Measurements from ENCODE around the gene NOXRED1. TPM values are rescaled to one million over a fixed set of nuclear protein-coding genes. Genes with fewer than 3 reads are reported as not detected.

The NOXRED1 gene
- total RNA-seq, 4 donors from 2014 or later, result not detected

DNA sequence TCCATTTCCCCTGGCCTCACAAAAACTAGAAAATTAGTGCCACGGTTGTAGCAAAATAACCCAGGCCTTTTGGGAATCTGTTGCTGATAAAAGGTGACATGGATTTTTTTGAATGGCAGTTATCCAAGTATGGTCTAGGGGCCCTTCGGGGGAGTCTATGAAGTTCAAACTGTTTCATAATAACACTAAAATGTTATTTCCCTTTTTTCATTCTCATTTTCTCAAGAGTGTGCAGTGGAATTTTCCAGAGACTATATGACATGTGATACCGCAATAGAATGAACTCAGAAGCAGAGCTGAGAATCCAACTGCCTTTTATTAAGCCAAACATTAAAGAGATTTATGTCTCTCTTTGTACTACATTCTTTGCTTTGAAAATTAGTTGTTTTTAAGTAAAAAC is 75.6 kb downstream of the NOXRED1 start:
- TF ChIP-seq EP300 (IDR thresholded peaks at IDR 0.05), result no peak
- 78 to 92% methylated on average over 3 of the region's 3 CpGs for WGBS, 2 donors (ENCODE audit: low coverage in 1 of 2)
- H3K9me3 ChIP-seq, result no peaks in the 10 kb centered on the region
- H3K27ac ChIP-seq, result no peak overlapping the region
- no peak overlapping the region for H3K4me3 ChIP-seq
- no peaks in the 10 kb centered on the region for H3K4me1 ChIP-seq
- no peaks in the 10 kb centered on the region for H3K27me3 ChIP-seq
- no peak for ATAC-seq
- peaks cover 0 to 53% of the 10 kb centered on the region in 2 donors for H3K36me3 ChIP-seq

DNA sequence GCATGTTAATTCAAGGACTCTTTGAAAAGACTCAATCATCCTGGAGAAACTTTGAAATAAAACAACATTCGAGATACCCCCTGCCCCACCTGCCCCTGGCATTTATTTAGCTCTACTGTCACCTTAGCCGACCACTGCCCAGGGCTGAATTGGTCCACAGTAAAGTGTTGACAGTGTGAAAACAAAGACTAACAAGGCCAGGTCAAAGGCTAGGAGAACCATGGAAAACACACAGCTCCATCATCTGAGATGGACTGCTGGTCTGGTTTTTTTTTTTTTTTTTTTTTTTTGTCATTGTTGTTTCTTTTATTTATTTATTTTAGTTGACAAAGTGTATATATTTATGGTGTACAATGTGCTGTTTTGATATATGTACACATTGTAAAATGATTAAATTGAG is 76.8 kb downstream of the NOXRED1 start:
- TF ChIP-seq POLR2AphosphoS5 (IDR thresholded peaks at IDR 0.05) (no peak), EP300 (IDR thresholded peaks at IDR 0.05) (no peak), POLR2A (IDR thresholded peaks at IDR 0.05) (no peak)
- TF ChIP-seq, protein P1, sequence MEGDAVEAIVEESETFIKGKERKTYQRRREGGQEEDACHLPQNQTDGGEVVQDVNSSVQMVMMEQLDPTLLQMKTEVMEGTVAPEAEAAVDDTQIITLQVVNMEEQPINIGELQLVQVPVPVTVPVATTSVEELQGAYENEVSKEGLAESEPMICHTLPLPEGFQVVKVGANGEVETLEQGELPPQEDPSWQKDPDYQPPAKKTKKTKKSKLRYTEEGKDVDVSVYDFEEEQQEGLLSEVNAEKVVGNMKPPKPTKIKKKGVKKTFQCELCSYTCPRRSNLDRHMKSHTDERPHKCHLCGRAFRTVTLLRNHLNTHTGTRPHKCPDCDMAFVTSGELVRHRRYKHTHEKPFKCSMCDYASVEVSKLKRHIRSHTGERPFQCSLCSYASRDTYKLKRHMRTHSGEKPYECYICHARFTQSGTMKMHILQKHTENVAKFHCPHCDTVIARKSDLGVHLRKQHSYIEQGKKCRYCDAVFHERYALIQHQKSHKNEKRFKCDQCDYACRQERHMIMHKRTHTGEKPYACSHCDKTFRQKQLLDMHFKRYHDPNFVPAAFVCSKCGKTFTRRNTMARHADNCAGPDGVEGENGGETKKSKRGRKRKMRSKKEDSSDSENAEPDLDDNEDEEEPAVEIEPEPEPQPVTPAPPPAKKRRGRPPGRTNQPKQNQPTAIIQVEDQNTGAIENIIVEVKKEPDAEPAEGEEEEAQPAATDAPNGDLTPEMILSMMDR (IDR thresholded peaks at IDR 0.05), result no peak
- Histone ChIP-seq H3K27ac (no peak overlapping the region), H3K9me3 (no peaks in the 10 kb centered on the region), H3K36me3 (peaks cover 0 to 65% of the 10 kb centered on the region in 2 donors), H3K4me3 (no peak overlapping the region), H3K27me3 (no peaks in the 10 kb centered on the region), H3K4me1 (no peaks in the 10 kb centered on the region)
- WGBS, 2 donors (ENCODE audit: low coverage in 1 of 2), result 64 to 75% methylated on average over 2 of the region's 2 CpGs
- no peak for ATAC-seq

DNA sequence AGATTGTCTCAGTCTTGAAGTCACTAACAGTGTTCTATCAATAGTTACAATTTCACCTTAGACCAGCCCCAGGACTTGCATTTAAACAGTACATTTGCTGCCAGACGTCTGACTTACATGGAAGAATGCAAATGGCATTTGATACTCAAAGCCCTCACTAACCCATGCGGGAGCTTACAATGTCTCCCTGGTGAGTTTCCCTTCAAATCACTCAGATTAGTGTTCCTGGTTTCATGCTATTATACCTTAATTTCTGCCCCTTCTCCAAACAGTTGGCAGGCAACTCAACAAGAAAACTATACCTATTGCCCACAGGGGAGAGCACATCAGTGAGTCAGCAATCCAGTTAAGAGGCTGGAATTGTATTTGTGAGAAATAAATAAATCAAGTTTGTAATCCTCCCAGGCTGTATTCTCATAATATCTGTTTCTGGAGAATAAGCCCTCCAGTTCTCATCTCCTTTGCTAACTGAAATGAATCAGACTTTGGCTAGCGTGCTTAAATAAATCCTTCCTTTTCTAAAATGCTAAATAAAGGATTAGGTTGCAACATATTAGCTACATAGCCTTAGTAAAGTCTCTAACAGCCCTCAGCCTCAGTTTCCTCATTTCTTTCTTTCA is 78.8 kb downstream of the NOXRED1 start:
- TF ChIP-seq POLR2A (IDR thresholded peaks at IDR 0.05) (no peak), POLR2AphosphoS5 (IDR thresholded peaks at IDR 0.05) (no peak), EP300 (IDR thresholded peaks at IDR 0.05) (no peak)
- TF ChIP-seq, protein P1 (IDR thresholded peaks at IDR 0.05), result no peak
- WGBS, 2 donors (ENCODE audit: low coverage in 1 of 2), result 86 to 92% methylated on average over 3 of the region's 3 CpGs
- no peaks in the 10 kb centered on the region for H3K27me3 ChIP-seq
- peaks cover 0 to 69% of the 10 kb centered on the region in 2 donors for H3K36me3 ChIP-seq
- no peak overlapping the region for H3K27ac ChIP-seq
- ATAC-seq, result no peak
- H3K4me1 ChIP-seq, result no peaks in the 10 kb centered on the region
- H3K4me3 ChIP-seq, result no peak overlapping the region
- no peaks in the 10 kb centered on the region for H3K9me3 ChIP-seq

Small RNAs within 50 kb of the gene (small RNA-seq; reads per million reads assigned to genes)
- gene RF00404, result 0 reads per million in 4 donors

Other genes starting within 250 kb of the NOXRED1 start
- under 1 TPM in 3 of 4 donors, not detected in 1; 0.08 to 0.13 (median 0.10) TPM for gene TMEM63C, start 241.7 kb downstream of the NOXRED1 start, total RNA-seq
- gene NGB, start 152.3 kb downstream of the NOXRED1 start, total RNA-seq, result 1 to 10 TPM in 2 of 4 donors, under 1 TPM in 1, not detected in 1; 0.27 to 2.0 (median 1.2) TPM
- 10 to 100 TPM in 3 of 4 donors, 1 to 10 TPM in 1; 8.1 to 20.9 (median 14.4) TPM for gene POMT2, start 102.6 kb downstream of the NOXRED1 start, total RNA-seq
- gene GSTZ1, start 102.5 kb downstream of the NOXRED1 start, total RNA-seq, result 10 to 100 TPM in 2 of 4 donors, 1 to 10 TPM in 2; 6.3 to 15.4 (median 12.5) TPM
- gene TMED8, start 46.4 kb downstream of the NOXRED1 start, total RNA-seq, result 10 to 100 TPM; 16.6 to 21.4 (median 20.7) TPM
- gene SAMD15, start 46.1 kb downstream of the NOXRED1 start, total RNA-seq, result 1 to 10 TPM in 2 of 4 donors, under 1 TPM in 1, not detected in 1; 0.20 to 1.5 (median 1.4) TPM
- gene VIPAS39, start 34.1 kb upstream of the NOXRED1 start, total RNA-seq, result 10 to 100 TPM; 18.6 to 31.8 (median 21.5) TPM
- 100 to 1,000 TPM; 115 to 166 (median 129) TPM for gene AHSA1, start 34.6 kb upstream of the NOXRED1 start, total RNA-seq
- gene ISM2, start 75.3 kb upstream of the NOXRED1 start, total RNA-seq, result under 1 TPM in 1 of 4 donors, not detected in 3; 0.31 TPM
- 10 to 100 TPM; 13.2 to 35.2 (median 20.5) TPM for gene SPTLC2, start 193.1 kb upstream of the NOXRED1 start, total RNA-seq